Activated naive CD8-positive, alpha-beta T cell treated with anti-CD3 and anti-CD28 coated beads, Interleukin-2, amount 10 ng/mL, durations not matched to agents 7 days and 5 days (primary cell): ENCODE measurements around the gene FUZ. TPM values are rescaled to one million over a fixed set of nuclear protein-coding genes. Genes with fewer than 3 reads are reported as not detected.
"Not testable (repeated sequence)": the region's sequence is repeated elsewhere in the genome, so short reads cannot be mapped to it uniquely, and the experiment has no call there.

ENCODE experiments used
- ATAC-seq: fragments of 150-1000 bp; cut with Tn5 transposase; one replicate; pipeline ENCODE4 v1.10.0; 2021; ENCODE audit warnings: low read depth, moderate library complexity
- POLR2A ChIA-PET: fragments of 350-600 bp; sonication (Branson Sonifier 250); formaldehyde crosslinking; loops from one replicate; lab custom pipeline; 2021; ENCODE audit warnings: antibody characterized with exemption; lab: Charles Lee
- DNase-seq: peaks from one replicate; pipeline ENCODE4 v3.0.0; 2021
- H3K27ac Mint-ChIP-seq: one replicate; pipeline ENCODE4 v1.8.0; 2022; ENCODE audit warnings: mild to moderate bottlenecking, mixed read lengths
- H3K27me3 Mint-ChIP-seq: one replicate; pipeline ENCODE4 v1.8.0; 2022; ENCODE audit warnings: mild to moderate bottlenecking, moderate library complexity, mixed read lengths
- H3K36me3 Mint-ChIP-seq: one replicate; pipeline ENCODE4 v1.8.0; 2021; ENCODE audit warnings: mild to moderate bottlenecking, mixed read lengths
- H3K4me1 Mint-ChIP-seq: one replicate; pipeline ENCODE4 v1.8.0; 2021; ENCODE audit warnings: mixed read lengths
- H3K4me3 Mint-ChIP-seq: one replicate; pipeline ENCODE4 v1.8.0; 2022; ENCODE audit warnings: mild to moderate bottlenecking, moderate library complexity, mixed read lengths
- H3K9me3 Mint-ChIP-seq: one replicate; pipeline ENCODE4 v1.8.0; 2021; ENCODE audit warnings: mixed read lengths
- total RNA-seq, 2 experiments: library from RNA; stranded (reverse); gene quantifications; one replicate each; pipeline ENCODE4 v1.2.3, GENCODE V29; 2021

Gene FUZ
- total RNA-seq, 2 experiments from 2014 or later: 30.0 to 31.3 TPM

- H3K27ac Mint-ChIP-seq: no peak overlapping the region
These were observed 22.5 kb upstream of the FUZ start for GRCh38 chr19:49835562-49835961.

GRCh38 chr19:49833599-49833998 is 20.5 kb upstream of the FUZ start:
- H3K27ac Mint-ChIP-seq: peak overlapping the region; percentile 61
- H3K4me1 Mint-ChIP-seq: peaks cover 26% of the 10 kb centered on the region
- no peak for DNase-seq
- H3K27me3 Mint-ChIP-seq: no peaks in the 10 kb centered on the region
- POLR2A ChIA-PET: interaction anchor here (0.6 kb wide), 1 partner anchor 20 kb away, joined by 3 read pairs; the partner anchor contains the start of gene FUZ
- no peak overlapping the region for H3K4me3 Mint-ChIP-seq
- peaks cover 16% of the 10 kb centered on the region for H3K36me3 Mint-ChIP-seq
- no peaks in the 10 kb centered on the region for H3K9me3 Mint-ChIP-seq
- ATAC-seq: no peak

More at GRCh38 chr19:49835562-49835961, 22.5 kb upstream of the FUZ start:
- Mint-ChIP-seq H3K9me3 (no peaks in the 10 kb centered on the region), H3K4me3 (no peak overlapping the region), H3K36me3 (peaks cover 24% of the 10 kb centered on the region), H3K27me3 (no peaks in the 10 kb centered on the region), H3K4me1 (peaks cover 26% of the 10 kb centered on the region)
- POLR2A ChIA-PET: no interaction called here
- DNase-seq (no peak), ATAC-seq (no peak)

GRCh38 chr19:49832556-49832955 is 19.5 kb upstream of the FUZ start:
- Mint-ChIP-seq H3K27ac (peak overlapping the region; percentile 76), H3K27me3 (no peaks in the 10 kb centered on the region), H3K4me3 (peak overlapping the region; percentile 12), H3K4me1 (peaks cover 21% of the 10 kb centered on the region), H3K9me3 (no peaks in the 10 kb centered on the region), H3K36me3 (peaks cover 11% of the 10 kb centered on the region)
- no peak for ATAC-seq
- POLR2A ChIA-PET: interaction anchor here (0.6 to 1.4 kb wide), 2 partner anchors 15 to 97 kb away, joined by 3 read pairs; partner anchors contain the start of genes MED25 and NUP62
- no peak for DNase-seq

GRCh38 chr19:49831592-49831991 is 18.5 kb upstream of the FUZ start:
- Mint-ChIP-seq H3K4me1 (peaks cover 16% of the 10 kb centered on the region), H3K36me3 (peaks cover 9% of the 10 kb centered on the region), H3K27ac (no peak overlapping the region), H3K4me3 (no peak overlapping the region), H3K9me3 (no peaks in the 10 kb centered on the region), H3K27me3 (no peaks in the 10 kb centered on the region)
- DNase-seq: no peak
- POLR2A ChIA-PET: interaction anchor here (1.0 to 1.4 kb wide), 2 partner anchors 19 to 98 kb away, joined by 3 read pairs; partner anchors contain the start of genes NUP62 and PTOV1
- ATAC-seq: no peak

- POLR2A ChIA-PET: interaction anchor here (0.5 to 1.0 kb wide), 3 partner anchors 9 to 20 kb away, joined by 3 read pairs; no protein-coding TSS in a partner anchor
- no peaks in the 10 kb centered on the region for H3K27me3 Mint-ChIP-seq
- DNase-seq (no peak), ATAC-seq (no peak)
- H3K4me3 Mint-ChIP-seq: no peak overlapping the region
- peaks cover 9% of the 10 kb centered on the region for H3K36me3 Mint-ChIP-seq
- H3K27ac Mint-ChIP-seq: peak overlapping the region; percentile 63
- H3K9me3 Mint-ChIP-seq: no peaks in the 10 kb centered on the region
- H3K4me1 Mint-ChIP-seq: peaks cover 16% of the 10 kb centered on the region
These were observed 17.7 kb upstream of the FUZ start for GRCh38 chr19:49830766-49831165.

- DNase-seq: no peak
- H3K36me3 Mint-ChIP-seq: peaks cover 8% of the 10 kb centered on the region
- POLR2A ChIA-PET: no interaction called here
These were observed 16.6 kb upstream of the FUZ start for GRCh38 chr19:49829721-49830120.

GRCh38 chr19:49829200-49829599 is 16.1 kb upstream of the FUZ start:
- Mint-ChIP-seq H3K4me1 (peaks cover 14% of the 10 kb centered on the region), H3K36me3 (peaks cover 8% of the 10 kb centered on the region), H3K4me3 (no peak overlapping the region), H3K27me3 (no peaks in the 10 kb centered on the region), H3K9me3 (no peaks in the 10 kb centered on the region), H3K27ac (no peak overlapping the region)
- ATAC-seq (no peak), DNase-seq (no peak)
- POLR2A ChIA-PET: no interaction called here

More at GRCh38 chr19:49829721-49830120, 16.6 kb upstream of the FUZ start:
- no peak for ATAC-seq
- H3K27me3 Mint-ChIP-seq: no peaks in the 10 kb centered on the region
- no peak overlapping the region for H3K4me3 Mint-ChIP-seq
- H3K27ac Mint-ChIP-seq: no peak overlapping the region
- H3K4me1 Mint-ChIP-seq: peaks cover 14% of the 10 kb centered on the region
- H3K9me3 Mint-ChIP-seq: no peaks in the 10 kb centered on the region

GRCh38 chr19:49827034-49827433 is 13.9 kb upstream of the FUZ start:
- Mint-ChIP-seq H3K27me3 (no peaks in the 10 kb centered on the region), H3K4me1 (peaks cover 5% of the 10 kb centered on the region), H3K9me3 (no peaks in the 10 kb centered on the region), H3K36me3 (peaks cover 6% of the 10 kb centered on the region), H3K27ac (no peak overlapping the region), H3K4me3 (no peak overlapping the region)
- POLR2A ChIA-PET: no interaction called here
- no peak for DNase-seq
- ATAC-seq: no peak

GRCh38 chr19:49824662-49825061 is 11.6 kb upstream of the FUZ start:
- Mint-ChIP-seq H3K4me3 (no peak overlapping the region), H3K36me3 (peaks cover 5% of the 10 kb centered on the region), H3K27ac (no peak overlapping the region), H3K27me3 (no peaks in the 10 kb centered on the region), H3K4me1 (peaks cover 5% of the 10 kb centered on the region), H3K9me3 (no peaks in the 10 kb centered on the region)
- no peak for ATAC-seq
- POLR2A ChIA-PET: no interaction called here
- no peak for DNase-seq

- H3K4me1 Mint-ChIP-seq: peaks cover 10% of the 10 kb centered on the region
- no peak for ATAC-seq
- no peak for DNase-seq
- H3K27ac Mint-ChIP-seq: no peak overlapping the region
- POLR2A ChIA-PET: no interaction called here
- no peaks in the 10 kb centered on the region for H3K9me3 Mint-ChIP-seq
- H3K27me3 Mint-ChIP-seq: no peaks in the 10 kb centered on the region
- no peak overlapping the region for H3K4me3 Mint-ChIP-seq
- peaks cover 6% of the 10 kb centered on the region for H3K36me3 Mint-ChIP-seq
These were observed 10.4 kb upstream of the FUZ start for GRCh38 chr19:49823472-49823871.

GRCh38 chr19:49820125-49820524 is 7.0 kb upstream of the FUZ start:
- no peak overlapping the region for H3K4me3 Mint-ChIP-seq
- POLR2A ChIA-PET: interaction anchor here (1.1 to 2.6 kb wide), 2 partner anchors 30 to 41 kb away, joined by 3 to 23 read pairs; partner anchors contain the start of gene PTOV1
- peaks cover 8% of the 10 kb centered on the region for H3K36me3 Mint-ChIP-seq

GRCh38 chr19:49819452-49820115 is 6.5 kb upstream of the FUZ start:
- H3K27ac Mint-ChIP-seq: peak overlapping the region; percentile 99
- not testable (repeated sequence) for DNase-seq, ATAC-seq, H3K9me3 Mint-ChIP-seq, H3K36me3 Mint-ChIP-seq, H3K27me3 Mint-ChIP-seq
- POLR2A ChIA-PET: interaction anchor here (0.6 to 2.6 kb wide), 5 partner anchors 11 to 103 kb away, joined by 3 to 23 read pairs (median 3); partner anchors contain the start of gene PTOV1
- peaks cover 18% of the 10 kb centered on the region for H3K4me1 Mint-ChIP-seq
- H3K4me3 Mint-ChIP-seq: peak overlapping the region; percentile 97

More at GRCh38 chr19:49820125-49820524, 7.0 kb upstream of the FUZ start:
- peaks cover 16% of the 10 kb centered on the region for H3K4me1 Mint-ChIP-seq
- no peaks in the 10 kb centered on the region for H3K27me3 Mint-ChIP-seq
- no peaks in the 10 kb centered on the region for H3K9me3 Mint-ChIP-seq
- H3K27ac Mint-ChIP-seq: peak overlapping the region; percentile 42
- DNase-seq (no peak), ATAC-seq (no peak)

GRCh38 chr19:49818649-49819370 is 5.7 kb upstream of the FUZ start:
- Mint-ChIP-seq H3K36me3 (peaks cover 8% of the 10 kb centered on the region), H3K27me3 (no peaks in the 10 kb centered on the region), H3K27ac (peak overlapping the region; percentile 99), H3K4me1 (peaks cover 21% of the 10 kb centered on the region), H3K9me3 (no peaks in the 10 kb centered on the region), H3K4me3 (peak overlapping the region; percentile 97)
- POLR2A ChIA-PET: interaction anchor here (0.7 to 2.6 kb wide), 7 partner anchors 10 to 102 kb away, joined by 3 to 23 read pairs (median 4); partner anchors contain the start of genes AP2A1 and PTOV1
- DNase-seq (no peak), ATAC-seq (no peak)
